Measurements from ENCODE around the gene MBNL2.

The MBNL2 gene

DNA sequence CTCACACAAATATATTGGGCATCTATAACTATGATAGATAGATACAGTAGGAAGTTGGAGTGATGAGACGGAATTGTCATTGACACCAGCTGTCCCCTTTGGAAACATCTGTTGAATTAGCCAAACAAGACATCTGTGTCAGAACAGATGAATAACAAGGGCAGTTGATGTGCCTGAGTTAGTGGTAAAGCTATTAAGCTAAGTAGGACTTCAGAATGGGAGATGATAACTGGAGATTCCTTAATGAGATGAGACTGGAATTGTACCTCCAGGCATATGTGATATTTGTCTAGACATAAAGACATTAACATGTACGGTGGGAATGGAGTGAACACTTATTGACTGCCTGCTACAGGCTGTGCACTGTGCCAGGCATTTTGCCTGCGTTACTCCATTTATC is 78.7 kb downstream of the MBNL2 start:
- no peak for DNase-seq (ENCODE audit: low read depth in 2 of 2)

DNA sequence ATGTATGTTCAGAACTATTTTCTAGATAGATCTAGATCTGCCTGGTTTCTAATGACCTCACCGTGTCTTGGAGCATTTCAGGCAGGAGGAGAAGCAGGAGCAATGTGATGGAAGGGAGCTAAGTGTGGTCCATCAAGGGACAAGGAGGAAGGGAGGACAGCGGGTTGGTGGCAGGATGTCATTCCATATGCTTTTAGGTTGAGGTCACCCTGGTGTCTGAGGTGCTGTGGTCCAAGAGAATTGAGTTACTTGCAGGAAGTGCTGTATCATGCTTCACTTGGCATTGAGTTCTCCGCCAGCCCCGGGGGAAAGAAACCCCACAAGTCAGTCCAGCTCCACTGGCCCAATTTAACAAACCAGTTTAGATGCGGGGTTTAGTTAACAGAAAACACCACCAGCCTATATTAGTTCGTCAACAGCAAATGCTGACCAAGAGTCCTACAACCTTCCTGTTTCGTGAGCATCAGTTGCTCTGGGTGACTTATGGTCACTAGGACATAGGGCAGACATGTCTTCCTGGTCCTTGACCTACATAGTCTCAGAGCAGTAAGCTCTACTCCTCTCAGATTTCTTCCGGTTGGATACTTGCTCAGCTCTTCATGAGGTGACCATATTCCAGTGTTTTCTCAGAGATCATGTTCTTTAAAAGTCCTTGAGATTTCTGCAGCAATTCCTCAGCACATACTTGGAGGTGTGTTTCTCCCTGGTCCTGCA is 79.4 kb downstream of the MBNL2 start:
- no peak for DNase-seq (ENCODE audit: low read depth in 2 of 2)

DNA sequence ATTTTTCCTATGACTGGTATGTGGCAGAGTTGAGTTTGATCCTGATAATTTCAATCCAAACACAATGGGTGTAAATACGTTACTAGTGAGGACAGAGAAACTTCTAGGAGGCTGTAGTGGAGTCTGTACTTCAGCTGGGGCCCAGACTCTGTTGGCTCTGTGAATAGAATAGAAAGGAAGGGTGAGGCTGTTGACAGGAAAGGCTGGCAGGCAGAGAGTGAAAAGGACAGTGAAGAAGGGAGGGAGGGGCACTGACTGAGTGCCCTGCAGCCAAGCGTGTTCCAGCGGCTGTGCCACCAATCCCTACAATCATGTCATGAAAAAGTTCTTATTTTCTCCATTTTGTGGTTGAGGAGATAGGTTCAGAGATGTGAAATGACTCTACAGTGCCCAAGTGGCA is 80.5 kb downstream of the MBNL2 start:
- DNase-seq (ENCODE audit: low read depth in 2 of 2): no peak

DNA sequence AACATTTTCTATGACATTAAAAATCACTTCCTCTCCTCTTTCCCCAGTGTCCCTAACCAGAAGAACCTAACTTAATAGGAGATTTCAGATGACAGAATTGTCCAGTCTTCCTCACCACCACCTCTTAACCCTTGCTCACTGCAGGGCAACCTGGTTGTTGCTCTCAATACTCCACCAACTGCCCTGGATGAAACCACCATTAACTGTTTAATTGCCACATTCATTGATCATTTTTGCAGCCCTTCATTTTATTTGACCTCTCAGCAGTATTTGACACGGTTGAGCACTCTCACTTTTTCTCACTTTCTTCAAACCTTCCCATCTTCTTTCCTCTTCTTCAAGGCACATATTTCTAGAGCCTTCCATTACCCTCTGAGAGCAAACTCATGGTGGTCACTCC is 84.0 kb downstream of the MBNL2 start:
- DNase-seq (ENCODE audit: low read depth in 2 of 2): no peak

DNA sequence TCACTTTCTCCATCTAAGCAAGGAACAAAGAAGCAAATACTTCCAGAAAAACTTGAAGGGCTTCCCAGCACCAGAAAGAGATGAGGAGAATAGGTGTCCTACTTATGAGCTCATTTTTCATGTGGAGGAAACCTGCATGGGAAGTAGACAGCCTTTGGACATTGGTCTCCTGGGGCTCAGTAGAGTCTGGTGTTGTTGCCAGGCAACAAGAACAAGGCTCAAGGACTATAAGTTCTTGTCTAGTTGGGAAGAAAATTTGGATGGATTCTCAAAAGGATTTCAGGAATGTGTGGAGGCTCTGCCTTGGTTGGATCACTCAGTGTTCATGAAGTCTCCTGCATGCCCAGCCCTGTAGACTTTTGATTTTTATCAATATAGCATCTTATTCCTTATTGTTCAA is 84.5 kb downstream of the MBNL2 start:
- no peak for DNase-seq (ENCODE audit: low read depth in 2 of 2)

DNA sequence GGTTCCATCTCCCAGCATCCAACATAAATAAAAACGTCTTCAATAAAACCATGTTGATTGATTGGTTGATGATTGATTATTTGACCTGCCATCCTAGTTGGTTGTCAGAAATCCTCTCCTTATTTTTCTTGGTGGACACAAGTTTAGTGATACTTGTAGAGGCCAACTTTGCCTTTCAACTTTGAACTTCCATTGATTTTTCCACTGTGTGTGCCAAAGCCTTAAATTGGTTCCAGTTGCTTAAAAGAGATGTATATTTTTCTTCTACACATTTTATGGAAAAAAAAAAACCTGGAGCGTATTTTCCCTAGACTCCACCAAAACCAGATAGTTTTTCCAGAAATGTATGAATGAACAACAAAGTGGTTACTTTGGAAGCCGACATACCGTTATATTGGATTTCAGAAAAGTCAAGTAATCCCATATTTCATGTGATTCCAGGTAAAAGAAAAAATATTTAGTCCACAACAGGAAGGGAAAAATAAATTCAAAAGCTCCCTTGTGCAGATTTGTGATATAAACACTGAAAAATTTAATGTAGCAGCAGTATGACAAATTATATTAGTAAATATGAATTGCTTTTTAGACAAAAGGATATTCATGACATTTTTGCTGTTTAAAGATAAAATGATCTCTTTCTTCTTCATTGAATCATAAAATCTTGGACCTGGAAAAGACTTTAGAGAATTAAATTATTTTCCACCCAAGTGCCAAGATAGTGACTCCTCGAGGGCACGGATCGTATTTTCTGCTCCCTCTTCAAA is 85.2 kb downstream of the MBNL2 start:
- DNase-seq (ENCODE audit: low read depth in 2 of 2): no peak

DNA sequence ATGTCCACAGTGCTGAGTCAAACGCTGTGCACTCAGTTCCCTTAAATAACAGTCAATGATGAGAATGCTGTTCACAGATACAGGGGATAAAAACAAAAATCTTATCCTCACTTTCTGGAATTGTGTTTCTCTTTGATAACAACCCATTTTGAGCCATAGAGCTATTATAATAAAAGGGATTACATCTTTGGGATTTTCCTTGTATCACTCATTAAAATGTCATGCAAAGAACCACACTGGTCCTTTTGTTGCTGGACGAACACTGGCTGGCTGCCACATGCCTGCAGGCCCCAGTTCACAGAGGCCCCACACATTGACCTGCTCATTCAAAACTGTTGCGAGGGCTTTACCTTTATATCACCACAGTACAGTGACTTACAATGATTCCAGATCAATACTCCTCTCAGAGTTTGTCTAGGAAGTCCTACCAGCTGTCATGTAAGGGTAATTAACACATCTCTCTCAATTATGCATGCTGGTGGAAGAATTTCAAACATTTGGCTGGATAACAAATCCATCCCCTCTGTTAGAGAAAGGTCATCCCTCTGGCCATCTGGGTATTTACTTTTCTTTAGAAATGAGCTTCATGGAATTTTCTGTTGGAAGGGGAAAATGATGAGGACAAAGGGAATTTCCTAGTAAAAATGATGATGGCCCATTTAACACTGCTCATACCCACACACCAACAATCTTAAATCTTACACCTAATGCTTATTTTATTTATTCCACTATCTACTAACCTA is 85.9 kb downstream of the MBNL2 start:
- no peak for DNase-seq (ENCODE audit: low read depth in 2 of 2)

DNA sequence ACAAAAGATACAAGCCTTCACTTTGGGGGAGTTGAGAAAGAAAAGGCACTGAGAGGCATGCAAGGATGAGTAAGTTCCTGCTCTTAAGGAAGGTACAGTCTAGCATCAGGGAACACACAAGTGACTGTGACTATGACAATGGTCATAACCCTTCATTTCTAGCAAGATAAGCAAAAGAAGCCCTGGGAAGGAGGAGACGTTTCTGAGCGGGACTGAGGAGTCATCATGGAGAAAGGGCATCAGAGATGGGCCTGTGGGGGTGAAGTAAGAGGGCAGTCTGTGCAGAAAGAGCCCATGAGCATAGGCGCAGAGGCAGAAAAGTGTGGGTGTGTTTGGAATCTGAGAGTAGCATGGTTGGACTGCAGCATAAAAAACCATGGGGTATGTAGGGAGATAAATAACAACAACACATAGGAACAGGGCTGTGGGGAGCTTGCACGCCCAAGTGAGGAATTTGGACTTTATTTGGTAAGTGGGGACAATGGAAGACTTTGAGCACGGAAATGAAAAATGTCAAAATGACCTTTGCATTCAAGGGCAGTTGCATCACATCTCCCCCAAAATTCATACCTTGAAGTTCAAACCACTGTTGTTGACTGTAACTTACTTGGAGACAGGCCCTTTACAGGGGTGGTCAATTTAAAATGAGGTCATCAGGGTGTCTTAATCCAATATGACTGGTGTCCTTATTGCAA is 86.7 kb downstream of the MBNL2 start:
- no peak for DNase-seq (ENCODE audit: low read depth in 2 of 2)

DNA sequence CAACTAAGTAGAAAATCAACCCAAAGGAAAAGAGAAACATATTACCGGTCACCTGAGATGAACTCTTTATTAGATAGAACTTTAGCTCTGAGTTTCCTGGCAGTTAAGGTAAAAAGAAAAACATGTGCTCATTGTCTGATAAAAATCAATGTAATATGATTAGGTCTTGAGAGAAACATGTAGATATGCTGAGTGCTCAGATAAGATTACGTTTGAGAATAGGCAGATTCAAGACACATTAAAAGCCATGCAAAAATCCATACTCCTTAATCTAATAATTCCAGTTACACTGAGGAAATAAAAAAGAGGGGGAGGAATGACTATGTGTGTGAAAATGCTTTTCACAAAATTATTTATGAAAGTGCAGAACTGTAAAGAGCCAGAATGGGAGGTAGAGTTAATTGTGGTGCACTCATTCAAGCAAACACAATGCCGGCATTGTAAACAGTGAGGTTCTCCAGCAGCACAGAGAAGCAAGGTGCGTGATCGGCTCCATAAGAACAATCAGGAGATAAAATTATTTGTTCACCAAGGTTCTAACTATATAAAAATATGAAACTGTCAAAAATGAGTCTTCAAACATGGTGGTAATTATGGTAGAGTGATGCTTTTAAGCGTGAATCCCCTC is 88.8 kb downstream of the MBNL2 start:
- no peak for DNase-seq (ENCODE audit: low read depth in 2 of 2)

DNA sequence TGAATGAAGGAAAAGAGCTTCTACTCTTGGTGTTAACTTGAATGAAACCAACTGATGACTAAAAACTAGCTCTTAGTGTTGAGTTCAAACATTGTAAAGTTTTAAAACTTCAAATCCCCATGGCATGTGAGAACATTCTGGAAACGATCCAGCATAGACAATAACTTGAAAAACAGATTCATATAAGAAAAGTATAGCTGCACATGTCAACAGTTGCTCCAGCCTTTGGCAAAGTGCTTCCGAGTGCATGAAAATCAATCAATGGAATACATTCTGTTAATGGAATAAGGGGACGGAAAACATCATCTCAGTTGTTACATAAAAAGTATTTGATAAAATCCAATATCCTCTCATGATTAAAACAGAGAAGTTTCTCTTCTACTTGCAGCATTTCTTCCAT is 89.8 kb downstream of the MBNL2 start:
- no peak for DNase-seq (ENCODE audit: low read depth in 2 of 2)

DNA sequence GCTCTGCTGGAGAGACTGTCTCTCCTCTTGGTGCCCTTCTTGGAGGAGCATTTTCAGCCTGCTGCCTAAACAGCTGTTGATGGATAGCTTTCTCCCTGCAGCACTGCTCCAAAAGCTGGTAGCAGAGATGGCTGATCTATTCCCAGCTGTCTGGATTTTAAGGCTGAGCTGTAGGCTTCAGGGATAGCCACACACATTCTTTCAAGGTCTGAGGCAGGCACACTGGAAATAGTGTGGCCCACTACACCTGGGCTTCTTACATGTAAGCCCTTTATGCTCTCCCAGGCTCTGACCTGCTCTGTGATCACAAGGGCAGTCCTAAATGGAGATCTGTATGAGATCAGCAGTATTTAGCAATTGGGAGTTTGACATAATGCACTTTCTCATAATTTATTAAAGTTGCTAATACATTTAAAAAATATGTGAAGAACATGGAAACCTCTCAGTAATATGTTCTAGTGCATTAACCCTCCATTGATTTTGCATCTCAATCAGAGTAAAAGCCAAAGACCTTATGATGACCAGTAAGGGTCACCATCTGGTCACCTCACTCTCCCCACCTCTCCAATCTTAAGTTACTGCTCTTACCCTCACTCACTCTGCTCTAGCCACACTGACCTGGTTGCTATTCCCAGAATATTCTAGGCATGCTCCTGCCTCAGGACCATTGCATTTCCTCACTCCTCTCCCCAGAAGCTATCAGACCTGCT is 91.6 kb downstream of the MBNL2 start:
- DNase-seq (ENCODE audit: low read depth in 2 of 2): no peak

DNA sequence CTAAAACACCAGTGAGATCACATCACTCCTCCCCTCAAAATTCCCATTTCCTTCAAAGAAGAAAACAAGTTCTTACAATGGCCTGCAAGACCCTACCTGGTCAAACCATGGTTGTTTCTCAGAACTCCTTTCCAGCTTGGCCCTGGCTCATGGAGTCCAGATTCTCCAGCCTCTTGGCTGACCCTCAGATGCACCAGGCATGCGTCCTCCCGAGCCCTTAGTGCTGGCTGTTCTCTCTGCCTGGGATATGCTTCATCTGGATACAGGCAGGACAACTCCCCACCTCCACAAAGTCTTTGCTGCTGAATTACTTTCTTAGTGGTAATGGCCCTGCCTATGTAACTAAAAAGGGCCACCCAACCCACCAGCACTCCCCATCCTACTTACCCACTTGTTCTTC is 94.3 kb downstream of the MBNL2 start:
- DNase-seq (ENCODE audit: low read depth in 2 of 2): no peak

DNA sequence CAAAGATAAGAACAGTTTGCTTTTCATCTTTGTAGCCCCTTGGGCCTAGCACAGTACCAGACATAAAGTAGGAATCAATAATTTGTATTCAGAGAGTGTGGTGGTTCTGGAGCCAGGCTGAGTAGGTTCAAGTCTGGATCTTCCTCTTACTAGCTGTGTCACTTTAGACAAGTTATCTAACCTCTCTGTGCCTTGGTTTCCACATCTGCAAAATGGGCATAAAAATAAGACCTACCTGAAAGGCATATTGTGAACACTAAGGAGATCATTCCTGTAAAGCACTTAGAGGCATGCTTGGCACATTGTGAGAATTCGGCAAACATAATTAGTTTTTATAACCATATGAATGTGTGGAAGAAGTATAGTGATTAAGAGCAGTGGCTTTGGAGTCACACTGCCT is 95.8 kb downstream of the MBNL2 start:
- DNase-seq (ENCODE audit: low read depth in 2 of 2): no peak

DNA sequence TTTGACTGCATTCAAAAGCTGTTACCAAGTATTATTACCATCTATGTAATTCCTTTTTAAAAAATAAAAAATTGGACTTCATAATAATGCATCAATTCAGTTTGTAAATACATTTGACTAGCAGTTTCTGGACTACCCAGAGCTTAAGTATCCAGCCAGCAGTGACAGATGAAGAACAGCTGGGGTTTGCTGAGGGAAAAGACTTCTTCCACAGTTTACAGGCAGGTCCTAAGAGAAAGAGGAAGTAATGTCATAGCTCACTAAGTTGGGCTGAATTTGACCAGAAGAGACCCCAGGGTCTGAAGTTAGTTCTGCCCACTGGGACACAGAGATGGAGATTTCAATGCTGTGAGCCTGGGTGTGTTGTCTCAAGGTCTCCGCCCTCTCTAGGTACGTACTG is 96.4 kb downstream of the MBNL2 start:
- no peak for DNase-seq (ENCODE audit: low read depth in 2 of 2)

DNA sequence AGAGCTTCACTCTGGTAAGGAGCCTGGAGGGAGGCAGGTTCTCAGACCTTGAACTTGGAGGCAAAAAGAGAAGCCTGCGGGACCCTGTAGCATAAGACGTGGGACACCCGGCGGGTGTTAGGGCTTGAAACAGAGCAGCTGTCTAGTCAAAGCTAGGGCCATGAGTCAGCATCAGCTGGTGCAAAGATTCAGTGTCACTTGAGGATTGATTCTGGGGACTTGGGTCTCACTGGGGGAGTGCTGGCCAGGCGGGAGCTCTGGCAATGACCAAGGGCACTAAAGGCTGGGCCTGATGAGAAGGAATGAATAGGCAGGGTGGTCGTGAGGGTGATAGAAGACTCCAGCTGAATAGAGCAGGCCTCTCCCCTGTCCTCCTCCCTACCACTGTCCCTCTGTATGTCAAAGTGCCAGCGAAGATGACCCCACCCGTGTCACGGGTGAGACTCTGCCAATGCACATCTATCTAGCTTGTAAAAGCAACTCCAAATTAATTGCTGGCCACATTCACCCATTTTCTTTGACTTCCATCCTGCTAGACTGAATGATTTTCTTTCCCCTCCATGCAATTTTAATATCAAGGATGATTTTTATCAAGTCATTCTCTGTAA is 97.1 kb downstream of the MBNL2 start:
- no peak for DNase-seq (ENCODE audit: low read depth in 2 of 2)

DNA sequence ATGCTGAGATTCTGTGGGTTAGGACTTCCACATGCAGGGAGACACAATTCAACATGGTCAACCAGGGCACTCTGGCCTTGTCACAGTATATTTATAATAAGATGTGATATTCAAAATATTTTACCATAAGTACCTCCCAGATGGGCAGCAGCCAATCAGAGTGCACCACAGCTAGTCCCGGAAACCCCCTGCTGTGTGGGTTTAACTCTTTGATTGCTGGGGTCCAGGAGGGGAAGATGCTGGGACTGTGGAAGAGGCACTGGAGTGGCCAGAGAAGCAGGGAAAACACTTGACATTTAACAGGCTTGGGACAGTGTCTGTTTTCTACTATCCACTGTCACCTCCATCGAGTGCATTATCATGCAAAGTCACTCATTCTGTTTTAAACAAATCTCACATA is 99.0 kb downstream of the MBNL2 start:
- DNase-seq (ENCODE audit: low read depth in 2 of 2): no peak

DNA sequence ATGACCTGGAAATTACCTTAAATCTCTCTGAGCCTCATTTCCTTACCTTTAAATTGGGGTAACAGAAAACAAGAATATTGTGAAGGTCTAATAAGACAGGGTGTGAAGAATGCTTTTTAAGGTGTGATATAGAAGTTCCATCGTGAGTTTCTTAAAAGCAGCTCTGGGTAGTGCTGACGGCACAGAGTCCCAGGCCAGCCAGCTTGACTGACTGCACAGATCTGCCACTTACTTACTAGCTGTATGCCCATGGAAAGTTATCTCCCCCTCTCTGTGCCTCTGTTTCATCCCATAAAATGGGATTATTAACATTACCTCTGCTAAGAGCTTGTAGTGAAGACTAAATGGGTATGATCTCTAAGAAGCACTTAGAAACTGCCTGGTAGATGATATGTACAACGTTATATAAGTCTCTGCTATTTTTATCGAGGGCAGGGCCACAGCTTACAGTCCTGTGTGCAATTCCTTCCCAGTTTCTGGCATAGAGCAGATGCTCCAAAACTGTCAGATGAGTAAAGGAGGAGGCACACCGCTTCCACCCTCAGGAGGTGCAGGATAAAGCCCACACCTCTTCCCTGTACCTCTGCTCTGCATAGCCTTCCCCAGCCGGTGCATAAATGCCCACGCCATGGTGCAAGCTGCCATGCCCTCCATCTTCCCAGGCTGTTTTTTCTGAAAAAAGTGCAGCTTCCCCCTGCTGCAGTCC is 99.6 kb downstream of the MBNL2 start:
- no peak for DNase-seq (ENCODE audit: low read depth in 2 of 2)

DNA sequence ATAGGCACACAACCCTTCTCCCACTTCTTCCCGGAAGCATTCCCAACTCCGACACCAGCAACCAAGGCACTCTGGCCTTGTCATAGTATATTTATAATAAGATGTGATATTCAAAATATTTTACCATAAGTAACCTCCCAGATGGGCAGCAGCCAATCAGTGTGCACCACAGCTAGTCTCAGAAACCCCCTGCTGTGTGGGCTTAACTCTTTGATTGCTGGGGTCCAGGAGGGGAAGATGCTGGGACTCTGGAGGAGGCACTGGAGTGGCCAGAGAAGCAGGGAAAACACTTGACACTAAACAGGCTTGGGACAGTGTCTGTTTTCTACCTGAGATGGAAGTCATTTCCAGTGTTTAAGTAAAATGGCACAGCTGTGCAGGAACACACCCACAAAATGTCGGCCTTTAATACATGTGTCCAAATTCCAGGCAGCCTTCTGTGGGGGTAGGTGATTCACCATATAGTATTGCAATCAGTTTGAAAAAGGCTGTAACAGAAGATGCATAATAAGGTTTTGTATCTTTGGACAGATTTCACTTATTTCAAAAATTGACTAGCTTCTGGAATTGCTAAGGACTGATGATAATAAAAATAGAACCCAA is 100.7 kb downstream of the MBNL2 start:
- DNase-seq (ENCODE audit: low read depth in 2 of 2): no peak

DNA sequence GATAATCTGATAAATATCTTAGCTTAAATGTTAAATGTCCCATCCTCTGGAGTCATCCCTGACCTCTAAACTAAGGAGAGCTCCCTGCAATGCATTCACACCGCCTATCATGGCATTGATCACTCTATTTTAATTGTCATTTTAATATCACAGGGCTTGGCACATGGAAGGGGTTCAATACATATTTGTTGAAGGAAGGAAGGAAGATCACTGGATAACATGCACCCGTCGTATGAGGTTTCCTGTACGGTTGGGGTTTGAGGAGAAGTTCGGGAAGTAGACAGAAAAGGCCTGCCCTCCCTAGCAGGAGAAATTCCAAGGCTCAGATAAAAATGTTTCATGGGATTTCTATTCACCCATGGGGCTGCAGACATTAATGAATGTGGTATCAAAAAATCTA is 102.0 kb downstream of the MBNL2 start:
- no peak for DNase-seq (ENCODE audit: low read depth in 2 of 2)

DNA sequence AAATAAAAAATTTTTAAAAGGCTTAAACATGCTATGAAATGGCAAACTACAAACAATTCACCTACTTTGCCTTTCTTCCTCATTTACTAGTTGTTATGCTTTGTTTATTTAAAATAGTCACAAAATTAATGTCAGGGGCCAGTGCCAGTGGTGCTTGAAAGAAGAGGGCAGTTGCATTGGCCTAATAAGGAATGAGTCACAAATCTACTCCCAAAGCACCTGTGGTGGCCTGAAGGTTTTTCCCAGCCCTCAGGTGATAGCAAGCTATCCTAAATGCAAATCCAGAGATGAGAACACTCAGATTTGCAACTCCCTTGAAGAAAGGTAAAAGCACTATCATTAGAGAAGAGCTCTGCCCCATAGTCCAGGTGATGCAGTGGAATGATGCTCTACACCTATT is 103.6 kb downstream of the MBNL2 start:
- no peak for DNase-seq (ENCODE audit: low read depth in 2 of 2)
